Activated naive CD8-positive, alpha-beta T cell treated with anti-CD3 and anti-CD28 coated beads, Interleukin-2, amount 50 U/mL, for 16 hours (primary cell): Measurements from ENCODE around the gene ACOT7.
"Not testable (repeated sequence)": the region's sequence is repeated elsewhere in the genome, so short reads cannot be mapped to it uniquely, and the experiment has no call there.

Experiments
- DNase-seq: peaks from one replicate; pipeline ENCODE4 v3.0.0-alpha.2; 2020; ENCODE audit warnings: low read depth, low spot score

ACOT7 gene

DNA sequence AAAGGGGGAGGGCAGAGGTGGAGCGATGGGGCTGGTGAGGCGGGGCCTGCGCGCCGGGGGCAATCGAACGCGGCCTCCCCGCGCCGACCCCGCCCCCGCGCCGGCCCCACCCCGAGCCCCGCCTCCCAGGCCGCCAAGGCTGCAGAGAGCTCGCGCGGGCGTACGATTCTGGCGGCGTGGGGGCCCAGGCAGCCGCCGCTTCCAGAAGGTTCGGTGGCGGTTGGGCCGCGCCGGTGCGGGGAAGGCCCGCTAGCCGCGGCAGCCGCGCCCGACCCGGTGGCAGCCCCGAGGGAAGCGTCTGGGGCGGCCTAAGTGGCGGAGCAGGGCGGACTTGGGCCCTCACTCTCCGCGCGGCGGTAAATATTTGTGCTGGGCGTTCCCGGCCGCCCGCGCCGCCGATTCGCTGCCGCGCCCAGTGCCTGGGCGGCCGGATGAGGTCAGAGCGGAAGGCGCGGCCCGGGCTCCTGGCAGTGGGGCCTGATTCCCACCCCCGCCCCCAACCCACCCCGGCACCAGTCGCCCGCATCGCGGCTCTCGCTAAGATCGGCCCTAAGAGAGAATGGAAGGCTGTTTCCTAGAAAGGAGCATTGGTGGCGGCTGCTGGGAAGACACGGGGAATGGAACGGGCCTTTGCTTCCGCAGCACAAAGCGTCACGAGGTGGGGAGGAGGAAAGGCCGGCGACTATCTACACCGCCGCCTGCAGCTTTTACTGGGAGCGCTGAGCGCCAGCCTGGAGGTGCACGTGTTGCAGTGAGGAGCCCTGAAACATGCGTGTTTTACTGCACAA is at the start of gene ACOT7:
TSS of gene ACOT7 (minus strand) at position 368 of the 788 bp plus-strand sequence. CDS start 368 bp downstream, outside the sequence.
- DNase-seq: peak; percentile 80

DNA sequence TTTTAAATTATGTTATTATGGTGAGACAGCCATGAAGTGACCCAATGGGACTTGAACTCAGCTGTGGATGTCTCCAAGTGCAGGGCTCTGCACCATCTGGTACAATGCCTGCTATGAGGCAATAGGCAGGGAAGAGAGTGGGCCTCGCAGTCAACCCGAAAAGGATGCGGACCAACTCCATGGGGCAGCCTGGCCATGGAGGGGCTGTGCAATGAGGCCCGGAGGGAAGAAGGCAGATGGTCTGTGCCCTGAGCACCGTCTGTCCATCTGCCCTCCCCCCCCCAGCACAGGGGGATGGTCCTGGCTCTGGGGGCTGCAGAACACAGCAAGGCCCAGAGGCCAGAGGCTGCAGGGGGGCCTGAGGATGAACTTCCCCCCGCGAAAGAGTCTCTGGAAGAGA is 48.0 kb upstream of the ACOT7 start:
- no peak for DNase-seq

GRCh38 chr1:6440198-6441126 is 46.9 kb upstream of the ACOT7 start:
- peak; percentile 45 for DNase-seq

DNA sequence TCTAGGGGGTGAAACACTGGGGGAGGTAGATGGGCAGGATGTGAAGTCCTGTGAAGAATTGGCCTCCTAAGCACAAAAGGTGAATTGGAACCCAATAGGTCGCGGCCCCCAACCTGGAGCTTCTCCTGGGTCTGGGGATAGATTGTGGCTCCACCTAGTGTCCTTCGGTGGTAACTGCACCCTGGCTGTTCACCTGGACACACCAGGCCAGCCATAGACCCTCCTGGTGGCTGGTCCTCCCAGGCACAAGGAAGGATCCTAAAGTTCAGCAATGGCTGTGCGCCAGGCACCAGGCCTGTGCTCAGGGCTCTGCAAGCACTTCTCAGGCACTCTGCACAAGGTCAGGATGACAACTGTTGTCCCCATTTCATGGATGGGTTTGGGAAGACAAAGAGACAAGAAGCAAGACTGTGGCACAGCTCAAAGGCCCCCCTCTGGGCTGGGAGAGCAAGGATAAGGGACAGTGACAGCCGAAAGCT is 44.5 kb upstream of the ACOT7 start:
- DNase-seq: peak; percentile 40

GRCh38 chr1:6437012-6437700 is 43.6 kb upstream of the ACOT7 start:
- not testable (repeated sequence) for DNase-seq

DNA sequence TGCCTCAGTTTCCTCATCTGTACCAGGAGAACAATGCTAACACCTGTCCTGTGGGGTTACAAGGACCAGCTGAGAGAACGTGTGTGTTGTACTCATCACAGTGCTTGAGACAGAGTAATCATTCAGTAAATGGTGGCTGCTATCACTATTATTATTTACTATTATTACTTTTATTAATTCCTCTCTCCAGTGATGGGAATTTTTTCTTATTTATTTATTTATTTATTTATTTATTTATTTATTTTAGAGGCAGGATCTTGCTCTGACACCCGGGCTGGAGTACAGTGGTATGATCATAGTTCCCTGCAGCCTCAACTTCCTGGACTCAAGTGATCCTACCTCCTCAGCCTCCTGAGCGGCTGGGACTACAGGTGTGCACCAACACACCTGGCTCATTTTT is 42.7 kb upstream of the ACOT7 start:
- not testable (repeated sequence) for DNase-seq

DNA sequence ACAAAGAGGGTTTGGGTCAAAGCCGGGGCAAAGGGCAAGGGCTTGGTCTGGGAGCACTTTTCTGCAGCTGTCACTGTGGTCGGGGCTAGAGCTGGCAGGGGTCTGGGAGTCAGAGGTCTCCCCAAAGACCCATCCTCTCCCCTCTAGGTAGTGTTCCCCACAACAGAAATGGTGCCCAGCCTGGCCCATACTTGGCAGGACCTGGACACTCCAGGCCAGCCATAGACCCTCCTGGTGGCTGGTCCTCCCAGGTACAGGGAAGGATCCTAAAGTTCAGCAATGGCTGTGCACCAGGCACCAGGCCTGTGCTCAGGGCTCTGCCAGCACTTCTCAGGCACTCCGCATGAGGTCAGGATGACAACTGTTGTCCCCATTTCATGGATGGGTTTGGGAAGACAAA is 42.0 kb upstream of the ACOT7 start:
- no peak for DNase-seq

- no peak for DNase-seq
Observed at GRCh38 chr1:6435129-6435528, 41.6 kb upstream of the ACOT7 start.

- DNase-seq: no peak
Observed at GRCh38 chr1:6434186-6434585, 40.6 kb upstream of the ACOT7 start.

GRCh38 chr1:6431645-6432579 is 38.3 kb upstream of the ACOT7 start:
- not testable (repeated sequence) for DNase-seq

DNA sequence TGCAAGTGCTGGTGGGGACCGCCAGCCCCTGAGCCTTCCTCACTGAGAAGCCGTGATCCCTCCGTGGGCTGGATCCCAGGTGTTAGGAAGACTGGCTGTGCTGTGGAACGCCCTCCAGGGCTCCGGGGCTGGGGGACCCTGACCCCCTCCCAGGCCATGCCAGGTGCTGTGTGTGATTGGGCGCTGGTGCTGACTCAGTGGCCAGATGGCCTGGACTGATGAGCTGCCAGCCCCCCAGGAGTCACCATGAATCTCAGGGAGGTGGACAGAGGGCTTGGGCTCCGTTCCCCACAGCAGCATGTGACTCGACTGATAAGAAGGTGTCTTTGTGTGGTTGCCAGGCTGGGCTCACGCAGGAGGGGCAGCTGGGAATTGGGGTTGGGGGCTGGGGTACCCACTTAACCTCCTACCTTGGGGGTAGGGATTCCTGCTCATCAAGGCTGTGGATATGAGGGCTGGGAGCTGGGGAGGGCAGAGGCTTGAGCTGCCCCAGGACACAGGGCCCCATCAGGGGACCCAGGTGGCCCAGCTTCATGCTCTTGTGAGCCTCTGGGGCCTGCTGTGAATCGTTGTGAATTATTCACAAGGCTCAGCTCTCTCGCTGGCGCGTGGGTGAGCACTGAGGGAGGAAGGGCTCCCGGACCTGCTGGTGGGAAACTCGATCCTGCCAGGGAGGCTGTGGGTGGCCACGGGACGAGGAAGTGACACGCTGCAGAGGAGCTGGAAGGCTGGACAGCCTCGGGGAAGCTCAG is 36.3 kb upstream of the ACOT7 start:
- DNase-seq: not testable (repeated sequence)

- not testable (repeated sequence) for DNase-seq
Observed at GRCh38 chr1:6428453-6428852, 34.9 kb upstream of the ACOT7 start.

- no peak for DNase-seq
Observed at GRCh38 chr1:6427441-6428390, 34.1 kb upstream of the ACOT7 start.

GRCh38 chr1:6426972-6427350 is 33.4 kb upstream of the ACOT7 start:
- DNase-seq: no peak

DNA sequence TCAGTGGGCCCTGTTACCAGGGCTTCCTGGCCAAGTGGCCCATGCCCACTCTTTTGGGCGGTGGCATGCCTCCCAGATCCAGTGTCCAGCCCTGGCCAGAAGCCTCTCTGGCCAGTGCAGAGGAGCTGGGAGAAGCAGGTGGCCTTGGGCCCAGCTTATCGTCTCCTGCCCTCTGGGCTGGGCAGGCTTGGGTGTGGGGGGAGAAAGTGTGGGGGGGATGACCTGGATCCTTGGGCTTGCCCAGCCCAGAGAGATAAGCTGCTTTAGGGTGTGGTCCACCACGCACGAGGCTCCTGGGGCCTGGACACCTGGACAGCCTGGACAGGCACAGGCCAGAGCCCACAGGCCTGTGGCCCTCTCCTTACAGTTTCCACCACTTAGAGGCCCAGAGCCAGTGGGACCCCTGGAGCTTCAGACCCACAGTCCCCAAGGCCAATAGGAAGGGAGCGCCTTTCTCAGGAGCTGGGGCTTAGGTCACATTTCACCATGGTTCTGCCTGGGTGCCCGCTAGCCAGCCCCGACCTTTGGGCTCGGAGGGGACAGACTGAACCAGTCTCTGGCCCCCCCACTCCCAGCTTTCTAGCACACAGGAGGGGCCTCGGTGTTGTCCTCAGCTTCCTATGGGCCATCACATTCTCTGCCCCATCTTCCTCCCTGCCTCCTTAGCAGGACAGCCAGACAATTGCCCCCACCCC is 32.9 kb upstream of the ACOT7 start:
- DNase-seq: no peak

DNA sequence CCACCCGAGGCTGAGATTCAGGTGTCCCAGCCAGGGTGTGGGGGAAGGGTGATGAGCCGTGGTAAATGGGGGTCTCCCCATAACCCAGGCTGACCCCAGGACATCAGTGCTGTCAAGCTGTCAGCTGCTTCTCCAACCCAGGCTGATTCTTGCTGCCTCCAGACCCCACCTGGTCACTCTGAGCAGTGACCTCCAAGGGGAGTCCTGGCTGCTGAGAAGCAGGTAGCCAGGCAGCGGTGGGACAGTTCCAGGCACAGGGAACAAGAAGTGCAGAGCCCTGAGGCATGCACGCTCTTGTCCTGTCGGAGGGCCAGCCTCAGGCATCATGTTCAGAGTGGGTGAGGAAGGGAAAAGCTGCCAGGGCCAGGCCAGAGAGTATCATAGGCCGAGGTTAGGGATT is 32.1 kb upstream of the ACOT7 start:
- DNase-seq: no peak

DNA sequence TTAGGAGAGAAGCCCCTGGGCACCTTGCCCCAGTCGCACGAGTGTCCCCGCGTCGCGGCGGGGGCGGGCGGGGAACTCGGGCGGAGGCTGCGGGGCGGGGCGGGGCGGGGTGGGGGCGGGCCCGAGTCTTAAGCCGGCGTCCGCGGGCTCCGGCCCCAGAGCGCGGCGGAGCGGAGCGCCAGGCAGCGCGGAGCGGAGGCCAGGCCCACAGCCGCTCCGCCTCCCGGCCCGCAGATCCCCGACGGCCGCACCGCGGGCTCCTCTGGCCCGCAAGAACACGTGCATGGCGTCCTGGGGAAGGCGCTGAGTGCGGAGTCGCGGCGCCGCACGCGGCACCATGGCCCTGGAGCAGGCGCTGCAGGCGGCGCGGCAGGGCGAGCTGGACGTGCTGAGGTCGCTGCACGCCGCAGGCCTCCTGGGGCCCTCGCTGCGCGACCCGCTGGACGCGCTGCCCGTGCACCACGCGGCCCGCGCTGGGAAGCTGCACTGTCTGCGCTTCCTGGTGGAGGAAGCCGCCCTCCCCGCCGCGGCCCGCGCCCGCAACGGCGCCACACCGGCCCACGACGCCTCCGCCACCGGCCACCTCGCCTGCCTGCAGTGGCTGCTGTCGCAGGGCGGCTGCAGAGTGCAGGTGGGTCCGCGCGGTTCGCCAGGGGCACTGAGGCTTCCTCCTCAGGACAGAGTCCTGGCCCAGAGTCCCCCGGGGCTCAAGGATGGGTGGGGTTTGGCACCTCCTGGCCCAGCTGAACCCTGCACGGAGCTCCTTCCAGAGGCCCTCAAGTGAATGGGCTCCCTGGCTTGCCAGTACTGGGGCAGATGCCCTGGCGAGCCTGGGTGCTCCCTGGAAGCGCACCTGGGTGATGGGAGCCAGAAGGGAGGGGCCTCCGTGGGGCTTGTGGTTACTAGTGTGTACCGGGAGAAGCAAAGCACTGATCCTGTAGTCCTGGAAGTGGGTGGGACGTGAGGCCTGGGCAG is 31.3 kb upstream of the ACOT7 start, which contains the start of gene ESPN:
TSS of gene ESPN (plus strand) at position 158 of the 975 bp plus-strand sequence. CDS start at position 338, 180 bp downstream.
- DNase-seq: no peak
